SK-N-SH (cell line): ENCODE results near the gene TRPC4. TPM values are rescaled to one million over a fixed set of nuclear protein-coding genes. Genes with fewer than 3 reads are reported as not detected.

Experiments used
- CTCF ChIA-PET: fragments of 300-600, 350-600 bp; formaldehyde crosslinking; extraction: SDS; loops from one replicate; lab custom pipeline; 2021; lab: Yijun Ruan, JAX
- POLR2A ChIA-PET: fragments of 350-600 bp; sonication (Branson Sonifier 250); formaldehyde crosslinking; extraction: SDS; loops from one replicate; lab custom pipeline; 2020; ENCODE audit warnings: antibody characterized with exemption, inconsistent platforms; lab: Yijun Ruan, JAX
- DNase-seq: peaks from one replicate; pipeline ENCODE4 v3.0.0; 2012
- H2AFZ ChIP-seq: fragments of 200-600 bp; sonication (generic); 2 replicates; pipeline ENCODE4 v1.8.1; 2016; ENCODE audit warnings: antibody characterized with exemption, mild to moderate bottlenecking, low read depth
- H3F3A ChIP-seq: fragments of 200-600 bp; sonication (generic); replicated peaks from 2 replicates; pipeline ENCODE3; 2016; ENCODE audit warnings: antibody characterized with exemption, mild to moderate bottlenecking; ENCODE audit not compliant: insufficient read depth
- H3K27ac ChIP-seq, 2 experiments: fragments of 200-500 bp in 1 of 2; fragments of 200-600 bp in 1 of 2; sonication (Bioruptor generic) in 1 of 2; sonication (generic), shearing (Covaris generic) in 1 of 2; 2 replicates each; pipeline versions ENCODE4 v1.5.1 to v1.6.1; 2014 to 2016; ENCODE audit warnings: low read depth in 2 of 2, inconsistent platforms in 1 of 2, low read length in 1 of 2, mild to moderate bottlenecking in 1 of 2, mixed read lengths in 1 of 2
- H3K27me3 ChIP-seq: fragments of 200-600 bp; sonication (generic), shearing (Covaris generic); 2 replicates; pipeline ENCODE4 v1.6.1; 2016; ENCODE audit warnings: mixed run types; ENCODE audit not compliant: insufficient read depth
- H3K36me3 ChIP-seq, 2 experiments: fragments of 200-500 bp in 1 of 2; fragments of 200-600 bp in 1 of 2; sonication (Bioruptor generic) in 1 of 2; sonication (generic) in 1 of 2; replicated peaks in 1 of 2; 2 replicates each; pipeline versions ENCODE3 to v1.5.1; 2014 to 2016; ENCODE audit warnings: low read length in 1 of 2, mild to moderate bottlenecking in 1 of 2; ENCODE audit not compliant: insufficient read depth in 2 of 2, control insufficient read depth in 1 of 2
- H3K4me1 ChIP-seq, 2 experiments: fragments of 200-500 bp in 1 of 2; fragments of 200-600 bp in 1 of 2; sonication (Bioruptor generic) in 1 of 2; sonication (generic), shearing (Covaris generic) in 1 of 2; 2 replicates each; pipeline versions ENCODE4 v1.5.1 to v1.6.1; 2014 to 2016; ENCODE audit warnings: low read depth in 1 of 2, low read length in 1 of 2, mixed run types in 1 of 2; ENCODE audit not compliant: insufficient read depth in 2 of 2, control insufficient read depth in 1 of 2
- H3K4me2 ChIP-seq: fragments of 200-600 bp; sonication (generic), shearing (Covaris generic); 2 replicates; pipeline ENCODE4 v1.6.1; 2017; ENCODE audit warnings: mixed run types
- H3K4me3 ChIP-seq, 2 experiments: fragments of 200-500 bp in 1 of 2; fragments of 200-600 bp in 1 of 2; sonication (Bioruptor generic) in 1 of 2; sonication (generic), shearing (Covaris generic) in 1 of 2; 2 replicates each; pipeline versions ENCODE4 v1.5.1 to v1.8.1; 2014 to 2016; ENCODE audit warnings: low read depth in 2 of 2, inconsistent platforms in 1 of 2, low read length in 1 of 2, mild to moderate bottlenecking in 1 of 2, mixed read lengths in 1 of 2, moderate library complexity in 1 of 2
- H3K79me2 ChIP-seq: fragments of 200-600 bp; sonication (generic); 2 replicates; pipeline ENCODE4 v1.8.1; 2017; ENCODE audit warnings: mild to moderate bottlenecking; ENCODE audit not compliant: insufficient read depth
- H3K9ac ChIP-seq: fragments of 200-600 bp; sonication (generic); 2 replicates; pipeline ENCODE4 v1.6.1; 2017; ENCODE audit warnings: mixed run types
- H3K9me2 ChIP-seq: fragments of 200-600 bp; sonication (generic); 2 replicates; pipeline ENCODE4 v1.6.1; 2017; ENCODE audit warnings: mixed run types
- H3K9me3 ChIP-seq: fragments of 200-600 bp; sonication (generic); 2 replicates; pipeline ENCODE4 v1.6.1; 2017; ENCODE audit warnings: mixed run types, mild to moderate bottlenecking, moderate library complexity
- H4K20me1 ChIP-seq: fragments of 200-600 bp; sonication (generic); 2 replicates; pipeline ENCODE4 v1.6.1; 2017; ENCODE audit warnings: mild to moderate bottlenecking, mixed run types; ENCODE audit not compliant: insufficient read depth
- CTCF ChIP-seq: fragments of 200-600 bp; sonication (generic); IDR thresholded peaks from 2 replicates; pipeline ENCODE4 v1.6.1; 2017; ENCODE audit warnings: antibody characterized with exemption, mild to moderate bottlenecking, moderate library complexity
- EZH2phosphoT487 ChIP-seq: fragments of 200-600 bp; sonication (generic); IDR thresholded peaks from 2 replicates; pipeline ENCODE4 v1.6.1; 2017; ENCODE audit warnings: low read depth, mixed run types, mild to moderate bottlenecking, antibody characterized with exemption, moderate library complexity, borderline replicate concordance
- GATA2 ChIP-seq: sonication (generic); formaldehyde crosslinking; IDR thresholded peaks from 2 replicates; pipeline ENCODE4 v1.5.0; 2020; ENCODE audit warnings: mild to moderate bottlenecking, missing genetic modification reagents
- MAX ChIP-seq: IDR thresholded peaks from 2 replicates; pipeline ENCODE4 v1.4.0; 2012; ENCODE audit warnings: low read depth
- NFIC ChIP-seq: IDR thresholded peaks from 2 replicates; pipeline ENCODE4 v1.4.0; 2012; ENCODE audit warnings: borderline replicate concordance
- PBX3 ChIP-seq: IDR thresholded peaks from 2 replicates; pipeline ENCODE4; 2012
- POLR2AphosphoS5 ChIP-seq: IDR thresholded peaks from 2 replicates; pipeline ENCODE4 v1.6.1; 2012; ENCODE audit warnings: low read depth, low read length
- RAD21 ChIP-seq: IDR thresholded peaks from 2 replicates; pipeline ENCODE4 v1.6.1; 2012; ENCODE audit warnings: mild to moderate bottlenecking, low read length
- RCOR1 ChIP-seq: fragments of 150-350 bp; IDR thresholded peaks from 2 replicates; pipeline ENCODE4 v1.6.1; 2017; ENCODE audit warnings: antibody characterized with exemption, low read length
- TAF1 ChIP-seq: IDR thresholded peaks from 2 replicates; pipeline ENCODE4 v1.6.1; 2012; ENCODE audit warnings: low read depth, mild to moderate bottlenecking, low read length, moderate library complexity, borderline replicate concordance
- TCF12 ChIP-seq: IDR thresholded peaks from 2 replicates; pipeline ENCODE4 v1.4.0; 2012
- USF2 ChIP-seq: fragments of 150-350 bp; IDR thresholded peaks from 2 replicates; pipeline ENCODE4 v1.6.1; 2017; ENCODE audit warnings: antibody characterized with exemption, low read length, low read depth, borderline replicate concordance
- ZBTB33 ChIP-seq: IDR thresholded peaks from 2 replicates; pipeline ENCODE4 v1.4.0; 2012; ENCODE audit warnings: low read depth, borderline replicate concordance
- WGBS: methylation state at CpG from one replicate; pipeline ENCODE4 v1.1.6; 2017; ENCODE audit warnings: low lambda C conversion rate; 5-methylcytosine and 5-hydroxymethylcytosine counted together
- polyA plus RNA-seq, 3 experiments: library from polyadenylated mRNA; depleted of rRNA; stranded (reverse); fragments of >200 nt; gene quantifications; 2 replicates each; pipeline ENCODE4 v1.2.3, GENCODE V29; 2012

The TRPC4 gene
- polyA plus RNA-seq, 1 of the 3 experiments (the other 2 are of a cell fraction) = not detected

- H3K79me2 ChIP-seq = no peaks in the 10 kb centered on the region
- H3K27ac ChIP-seq = no peak overlapping the region
- no peaks in the 10 kb centered on the region for H3K9me2 ChIP-seq
- peaks cover 9% of the 10 kb centered on the region for H3K27me3 ChIP-seq
- H3K36me3 ChIP-seq = no peaks in the 10 kb centered on the region
- H3K4me3 ChIP-seq = no peak overlapping the region
- ChIA-PET POLR2A (no interaction called here), CTCF (no interaction called here)
- H3F3A ChIP-seq = no peaks in the 10 kb centered on the region
- no peak overlapping the region for H3K4me2 ChIP-seq
- H3K9me3 ChIP-seq = no peaks in the 10 kb centered on the region
- no peak for DNase-seq
- no peak overlapping the region for H2AFZ ChIP-seq
- no peaks in the 10 kb centered on the region for H3K4me1 ChIP-seq
- 5% methylated on average over 5 of the region's 5 CpGs for WGBS
- no peak overlapping the region for H3K9ac ChIP-seq
- H4K20me1 ChIP-seq = no peaks in the 10 kb centered on the region
- TF ChIP-seq TAF1 = no peak
- no peak for TF ChIP-seq PBX3
- TF ChIP-seq EZH2phosphoT487 = no peak
- TF ChIP-seq GATA2 = no peak
- no peak for TF ChIP-seq CTCF
- no peak for TF ChIP-seq NFIC
- no peak for TF ChIP-seq RAD21
- TF ChIP-seq POLR2AphosphoS5 = no peak
- TF ChIP-seq ZBTB33 = no peak
- TF ChIP-seq MAX = no peak
- no peak for TF ChIP-seq USF2
- TF ChIP-seq TCF12 = no peak
These were observed 237.3 kb downstream of the TRPC4 start for GRCh38 chr13:37632294-37632693.

- Histone ChIP-seq H2AFZ (no peak overlapping the region), H3K36me3 (no peaks in the 10 kb centered on the region), H3F3A (peaks cover 3% of the 10 kb centered on the region), H3K9ac (no peak overlapping the region), H3K9me3 (no peaks in the 10 kb centered on the region), H3K4me2 (no peak overlapping the region)
- 42% methylated on average over 4 of the region's 4 CpGs for WGBS
- TF ChIP-seq TCF12 (no peak), RCOR1 (no peak)
- TF ChIP-seq, all 33 proteins: peak for 0
- H3K4me3 ChIP-seq = no peak overlapping the region
- no peaks in the 10 kb centered on the region for H4K20me1 ChIP-seq
- ChIA-PET POLR2A (no interaction called here), CTCF (no interaction called here)
- peaks cover 3% of the 10 kb centered on the region; the same call in 1 of the 2 replicates for H3K27me3 ChIP-seq
- H3K4me1 ChIP-seq = no peaks in the 10 kb centered on the region
- no peaks in the 10 kb centered on the region for H3K9me2 ChIP-seq
- H3K27ac ChIP-seq = no peak overlapping the region
- no peaks in the 10 kb centered on the region for H3K79me2 ChIP-seq
- no peak for DNase-seq
These were observed 242.1 kb downstream of the TRPC4 start for GRCh38 chr13:37627428-37627827.
